PC-3 (cell line): ENCODE results near the gene LIMK1.

Experiments used
- EZH2phosphoT487 ChIP-seq: fragments of 300-600 bp; sonication (generic); IDR thresholded peaks from 2 replicates; pipeline ENCODE4 v1.6.1; 2018; ENCODE audit warnings: mild to moderate bottlenecking, antibody characterized with exemption, low read length, borderline replicate concordance
- TF ChIP-seq, protein P1 (sequence below): fragments of 300-600 bp; sonication (generic); conservative IDR thresholded peaks from 2 replicates; pipeline ENCODE4 v1.5.1; 2017; ENCODE audit warnings: antibody characterized with exemption, low read depth, mild to moderate bottlenecking, low read length

GRCh38 chr7:74115326-74115725 is 31.7 kb downstream of the LIMK1 start:
- TF ChIP-seq EZH2phosphoT487, result no peak
- TF ChIP-seq, protein P1, sequence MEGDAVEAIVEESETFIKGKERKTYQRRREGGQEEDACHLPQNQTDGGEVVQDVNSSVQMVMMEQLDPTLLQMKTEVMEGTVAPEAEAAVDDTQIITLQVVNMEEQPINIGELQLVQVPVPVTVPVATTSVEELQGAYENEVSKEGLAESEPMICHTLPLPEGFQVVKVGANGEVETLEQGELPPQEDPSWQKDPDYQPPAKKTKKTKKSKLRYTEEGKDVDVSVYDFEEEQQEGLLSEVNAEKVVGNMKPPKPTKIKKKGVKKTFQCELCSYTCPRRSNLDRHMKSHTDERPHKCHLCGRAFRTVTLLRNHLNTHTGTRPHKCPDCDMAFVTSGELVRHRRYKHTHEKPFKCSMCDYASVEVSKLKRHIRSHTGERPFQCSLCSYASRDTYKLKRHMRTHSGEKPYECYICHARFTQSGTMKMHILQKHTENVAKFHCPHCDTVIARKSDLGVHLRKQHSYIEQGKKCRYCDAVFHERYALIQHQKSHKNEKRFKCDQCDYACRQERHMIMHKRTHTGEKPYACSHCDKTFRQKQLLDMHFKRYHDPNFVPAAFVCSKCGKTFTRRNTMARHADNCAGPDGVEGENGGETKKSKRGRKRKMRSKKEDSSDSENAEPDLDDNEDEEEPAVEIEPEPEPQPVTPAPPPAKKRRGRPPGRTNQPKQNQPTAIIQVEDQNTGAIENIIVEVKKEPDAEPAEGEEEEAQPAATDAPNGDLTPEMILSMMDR, result peak; percentile 35; the same call in 1 of the 2 replicates
